Astrocyte (in vitro differentiated cells and primary cell): Measurements from ENCODE around the gene CACNA1F.

ENCODE experiments used
- CTCF ChIP-seq: IDR thresholded peaks from 2 replicates; pipeline ENCODE4 v1.5.1; 2011; ENCODE audit warnings: low read depth, mild to moderate bottlenecking, inconsistent platforms, low read length, moderate library complexity; ENCODE audit not compliant: insufficient read depth
- EZH2 ChIP-seq: IDR thresholded peaks from 2 replicates; pipeline ENCODE4 v1.6.1; 2012; ENCODE audit warnings: mild to moderate bottlenecking, low read length, inconsistent platforms; ENCODE audit not compliant: insufficient read depth

- no peak for TF ChIP-seq EZH2
- no peak for TF ChIP-seq CTCF
Observed at GRCh38 chrX:49268702-49269009, 35.5 kb upstream of the CACNA1F start.
